Nucleus accumbens (tissue), 56 donors: ENCODE measurements around the gene CYTIP.
A peak's percentile ranks its signal among the peaks of the same experiment; 100 is the strongest.

Experiments used
- DNase-seq, 56 donors: peaks; one replicate each; lab custom pipeline; 2025; lab: John Stamatoyannopoulos, UW

The CYTIP gene

DNA sequence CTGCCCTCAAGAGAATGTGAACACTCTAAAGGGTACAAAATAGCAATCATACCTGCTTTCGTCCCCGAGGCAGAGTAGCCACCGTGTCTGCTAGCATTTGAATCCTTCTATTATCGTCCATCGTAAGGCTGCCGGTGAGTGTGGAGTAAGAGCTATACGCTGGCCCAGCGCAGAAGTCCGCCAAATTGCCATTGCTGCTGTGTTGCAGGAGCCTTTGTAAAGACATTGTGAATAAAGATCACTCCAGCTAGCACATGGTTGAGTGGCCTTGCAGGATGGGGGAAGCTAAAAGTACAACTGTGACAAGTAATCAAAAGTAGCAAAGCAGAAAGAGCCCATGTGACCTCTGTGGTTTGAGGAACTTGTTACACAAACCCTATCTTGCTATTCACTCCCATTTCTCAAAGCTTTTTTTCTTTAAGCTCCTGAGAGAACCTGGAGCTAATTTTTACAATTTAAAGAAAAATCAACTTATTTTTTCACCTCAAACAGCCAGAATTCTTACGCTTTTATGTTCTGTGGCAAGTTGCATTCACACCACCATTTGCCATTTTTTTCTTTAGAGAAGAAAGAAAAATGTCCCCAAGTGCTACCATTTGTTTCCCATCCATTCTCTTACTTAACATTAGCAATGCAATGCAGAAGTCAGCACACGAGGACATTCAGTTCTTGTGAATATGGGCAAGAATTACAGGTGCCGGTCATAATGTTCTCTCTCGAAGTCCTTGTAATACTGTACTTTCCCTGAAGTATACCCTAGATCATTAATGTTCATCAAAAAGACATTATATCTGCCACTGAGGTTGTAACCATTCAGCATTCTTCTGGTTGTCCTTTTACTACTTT lies at the start of gene CYTIP:
CYTIP (minus strand) TSS at position 295 of the 846 bp plus-strand sequence; CDS start at position 226, 69 bp downstream.
- peak in 5 of 56 donors; percentile 4 to 22 (median 10) for DNase-seq

DNA sequence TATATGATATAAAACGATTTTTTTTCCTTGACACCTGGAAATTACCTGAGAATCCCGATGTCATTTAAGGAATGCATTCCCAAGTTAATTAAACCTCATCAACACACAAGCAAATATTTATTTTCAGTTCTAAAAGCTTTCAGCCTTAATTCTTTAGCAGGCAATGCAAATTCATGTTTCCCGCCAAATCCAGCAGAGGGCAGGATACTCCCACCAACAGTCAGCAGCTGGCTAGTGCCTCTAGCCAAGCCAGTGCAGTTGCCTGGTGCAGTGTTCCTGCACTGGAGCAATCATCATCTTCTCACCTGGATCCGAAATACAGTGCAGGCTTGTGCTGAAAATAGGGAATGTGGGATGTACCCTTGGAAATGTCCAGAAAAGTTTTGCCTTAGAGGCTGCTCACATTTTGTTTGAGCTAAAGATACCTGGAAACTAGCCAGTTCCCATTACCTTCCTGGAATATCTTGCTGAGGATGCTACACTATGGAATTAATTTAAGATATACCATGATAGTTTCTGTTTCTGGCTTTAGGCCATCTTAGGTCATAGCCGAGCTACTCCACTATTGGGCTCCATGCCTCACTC lies 48.4 kb upstream of the CYTIP start:
- peak in 50 of 56 donors; percentile 2 to 79 (median 40) for DNase-seq

DNA sequence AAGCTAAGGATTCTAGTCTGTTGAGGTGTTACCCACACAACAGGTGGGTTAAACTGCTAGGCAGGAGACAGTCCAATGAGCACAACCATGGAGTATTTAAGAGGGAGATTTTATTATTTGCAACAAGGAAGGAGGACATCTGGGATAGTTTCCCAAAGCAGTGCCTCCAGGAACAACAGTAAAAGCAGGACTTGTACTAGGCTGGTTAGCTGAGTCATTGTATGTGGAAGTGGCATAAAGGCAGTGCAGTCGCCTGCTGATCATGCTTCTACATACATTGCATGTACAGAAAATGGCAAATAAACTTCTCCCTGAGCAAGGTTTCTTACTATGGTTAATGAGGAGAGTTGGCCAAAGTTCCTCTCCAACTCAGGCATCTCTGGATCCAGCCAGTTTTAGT lies 46.1 kb upstream of the CYTIP start:
- no peak for DNase-seq

GRCh38 chr2:157488877-157489276 lies 45.0 kb upstream of the CYTIP start:
- DNase-seq: no peak

DNA sequence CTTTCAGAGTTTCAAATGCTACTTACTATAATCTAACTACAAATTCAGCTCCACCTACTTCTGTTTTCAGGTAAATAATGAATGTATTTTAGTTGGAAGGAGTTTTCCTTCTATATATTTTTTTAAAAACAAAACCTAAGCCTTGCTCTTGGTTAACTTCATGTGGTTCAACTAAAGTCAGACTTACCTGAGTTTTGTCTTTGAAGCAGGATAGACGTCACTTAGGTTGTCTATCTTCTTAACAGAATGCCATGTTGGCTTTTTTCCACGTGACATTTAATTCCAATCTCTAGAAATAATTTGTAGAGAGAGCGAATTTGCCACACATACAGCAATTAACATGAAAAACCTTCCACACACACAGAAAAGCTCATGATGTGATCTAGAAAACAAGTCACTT lies 43.9 kb upstream of the CYTIP start:
- DNase-seq: no peak

GRCh38 chr2:157487271-157487610 lies 43.4 kb upstream of the CYTIP start:
- DNase-seq: no peak

DNA sequence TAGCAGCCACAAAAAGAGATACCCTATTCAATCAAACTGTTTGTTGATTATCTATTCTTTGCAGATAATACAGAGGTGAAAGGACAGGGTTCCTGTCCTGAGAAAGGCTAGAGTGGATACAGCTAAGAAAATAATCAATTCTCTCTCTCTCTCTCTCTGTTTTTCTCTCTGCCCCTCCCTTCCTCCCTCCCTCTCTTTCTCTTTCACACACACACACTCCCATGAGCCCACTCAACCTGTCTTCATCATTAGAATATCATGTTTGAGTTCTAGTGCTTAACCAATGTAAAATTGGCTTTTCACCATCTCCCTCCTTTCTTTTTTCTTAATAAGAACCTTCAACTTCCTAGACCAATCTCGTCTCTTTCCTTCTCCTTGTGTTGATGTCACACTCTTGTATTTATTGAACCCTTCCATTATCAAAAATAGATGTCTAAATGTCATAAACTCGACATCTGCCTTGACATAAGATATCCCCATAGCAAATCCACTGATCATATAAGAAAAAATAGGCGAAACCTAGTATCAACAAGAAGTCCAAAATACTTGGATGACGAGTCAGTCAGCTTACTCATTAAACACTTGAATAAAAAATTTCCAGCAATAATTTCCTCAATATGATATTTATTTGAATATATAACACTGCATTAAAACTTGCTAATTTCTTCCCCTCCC lies 42.8 kb upstream of the CYTIP start:
- no peak for DNase-seq

DNA sequence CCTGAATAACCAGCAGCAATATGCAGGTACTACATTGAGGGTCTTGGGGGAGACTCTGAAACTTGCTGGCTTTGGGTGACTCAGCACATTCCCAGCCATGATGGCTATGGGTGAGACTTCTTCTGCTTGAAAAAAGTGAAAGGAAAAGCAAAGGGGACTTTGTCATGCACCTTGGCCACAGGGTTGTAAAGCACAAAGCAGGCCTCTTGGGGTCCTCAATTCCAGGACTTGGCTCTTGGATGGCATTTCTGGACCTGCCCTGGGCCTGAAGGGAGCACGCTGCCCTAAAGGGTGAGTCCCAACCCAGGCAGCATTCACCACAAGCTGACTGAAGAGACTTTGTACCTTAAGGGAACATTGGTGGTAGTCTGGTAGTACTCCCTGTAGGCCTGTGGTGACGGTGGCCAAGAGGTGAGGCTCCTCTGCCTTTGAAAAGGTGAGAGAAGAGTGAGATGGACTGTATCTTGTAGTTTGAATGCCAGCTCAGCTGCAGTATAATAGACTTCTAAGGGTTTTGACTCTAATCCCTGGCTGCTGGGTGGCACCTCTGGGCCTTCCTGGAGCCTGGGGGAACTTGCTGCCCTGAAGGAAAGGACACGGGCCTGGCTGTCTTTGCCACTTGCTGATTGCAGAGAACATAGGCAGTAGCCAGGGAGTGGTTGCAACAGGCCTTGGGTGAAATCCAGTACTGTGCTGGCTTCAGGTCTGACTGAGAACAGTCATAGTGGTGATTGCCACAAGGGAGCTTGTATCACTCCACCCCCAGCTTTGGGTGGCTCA lies 36.5 kb upstream of the CYTIP start:
- peak in 1 of 56 donors; percentile 6 for DNase-seq

DNA sequence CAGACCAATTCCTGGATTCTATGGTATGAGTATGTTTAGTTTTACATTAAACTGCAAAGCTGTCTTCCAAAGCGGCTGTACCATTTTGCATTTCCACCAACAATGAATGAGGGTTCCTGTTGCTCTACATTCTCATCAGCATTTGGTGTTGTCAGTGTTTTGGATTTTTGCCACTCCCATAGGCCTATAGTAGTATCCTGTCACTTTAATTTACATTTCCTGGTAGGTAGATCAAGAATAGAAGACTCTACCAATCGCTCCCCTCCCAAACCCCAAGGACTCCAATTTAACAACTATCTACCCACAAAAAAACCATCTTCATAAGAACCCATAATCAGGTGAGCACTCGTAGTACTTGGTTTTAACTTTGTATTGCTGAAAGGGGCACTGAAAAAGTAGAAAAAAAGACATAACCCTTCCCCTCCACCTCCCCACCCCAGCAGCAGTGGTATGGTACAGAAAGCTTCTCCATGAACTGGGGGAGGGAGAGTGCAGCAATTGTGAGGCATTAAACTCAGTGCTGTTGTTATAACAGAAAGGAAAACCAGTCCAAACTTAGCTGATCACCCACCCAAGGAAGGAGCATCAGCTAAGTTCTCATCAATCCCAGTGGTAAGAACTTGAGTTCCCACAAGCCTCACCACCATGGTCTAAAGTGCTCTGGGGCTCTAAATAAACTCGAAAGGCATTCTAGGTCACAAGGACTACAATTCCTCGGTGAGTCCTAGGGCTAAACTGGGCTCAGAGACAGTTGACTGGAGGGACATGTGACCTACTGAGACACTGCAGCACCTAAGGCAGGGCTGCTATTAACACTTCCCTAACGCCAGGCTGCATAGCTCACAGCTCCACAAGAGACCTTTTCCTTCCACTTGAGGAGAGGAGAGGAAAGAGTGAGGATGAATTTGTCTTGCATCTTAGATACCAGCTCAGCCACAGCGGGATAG lies 35.5 kb upstream of the CYTIP start:
- no peak for DNase-seq

DNA sequence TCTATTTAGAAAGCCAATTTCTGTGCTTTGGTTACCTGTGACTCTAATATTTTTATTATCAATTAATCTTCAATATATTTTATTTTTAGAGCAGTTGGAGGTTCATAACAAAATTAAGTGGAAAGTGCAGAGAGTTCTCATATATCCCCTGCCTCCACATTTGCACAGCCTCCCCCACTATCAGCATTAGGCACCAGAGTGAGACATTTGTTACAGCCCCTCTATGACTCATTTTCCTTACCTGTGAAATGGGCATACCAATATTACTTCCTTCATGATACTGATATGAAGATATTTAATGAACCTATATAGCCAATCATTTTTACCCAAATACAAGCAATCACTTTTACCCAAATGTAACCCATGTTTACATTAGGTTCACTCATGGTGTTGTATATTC lies 34.0 kb upstream of the CYTIP start:
- no peak for DNase-seq

GRCh38 chr2:157476953-157477709 lies 33.2 kb upstream of the CYTIP start:
- no peak for DNase-seq

GRCh38 chr2:157475722-157476390 lies 32.0 kb upstream of the CYTIP start:
- no peak for DNase-seq

- no peak for DNase-seq
These were observed 29.7 kb upstream of the CYTIP start for GRCh38 chr2:157473581-157473980.

GRCh38 chr2:157471078-157471477 lies 27.2 kb upstream of the CYTIP start:
- no peak for DNase-seq

DNA sequence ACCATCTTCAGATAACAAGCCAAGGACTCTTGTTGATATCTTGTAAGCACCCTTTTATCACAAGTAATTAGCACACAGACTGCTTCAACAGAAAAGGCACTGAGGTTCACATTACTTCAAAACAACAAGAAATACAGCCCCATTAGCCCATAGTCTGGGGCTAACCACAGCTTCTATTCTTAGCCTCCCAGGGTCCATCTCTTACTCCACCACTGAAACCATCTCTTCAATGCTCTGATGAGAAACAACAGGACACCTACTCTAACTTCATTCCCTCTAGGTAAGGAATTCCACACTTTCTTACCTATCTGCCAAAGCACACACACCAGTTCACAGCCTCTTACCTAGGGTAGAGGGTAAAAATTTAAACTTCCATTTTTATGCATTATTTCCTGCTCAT lies 26.4 kb upstream of the CYTIP start:
- no peak for DNase-seq

DNA sequence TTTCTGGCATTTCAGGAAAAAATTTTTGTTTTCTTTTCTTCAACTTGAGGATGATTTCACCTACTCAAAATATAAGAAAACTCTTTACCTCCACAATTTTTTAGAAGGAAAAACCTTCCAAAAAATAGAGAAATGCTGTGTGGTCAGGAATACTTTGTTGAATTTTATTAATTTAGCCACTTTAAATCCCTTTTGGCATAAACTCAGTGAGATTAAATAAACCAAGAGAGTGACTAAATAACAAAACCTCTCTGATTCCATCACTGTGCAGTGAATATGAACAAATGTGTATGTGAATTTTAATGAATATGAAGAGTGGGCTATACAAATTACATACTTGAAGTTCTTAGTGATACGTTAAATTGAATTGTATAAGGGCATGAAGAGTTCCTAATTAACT lies 25.8 kb upstream of the CYTIP start:
- DNase-seq: no peak

GRCh38 chr2:157468931-157469708 lies 25.2 kb upstream of the CYTIP start:
- DNase-seq: no peak

DNA sequence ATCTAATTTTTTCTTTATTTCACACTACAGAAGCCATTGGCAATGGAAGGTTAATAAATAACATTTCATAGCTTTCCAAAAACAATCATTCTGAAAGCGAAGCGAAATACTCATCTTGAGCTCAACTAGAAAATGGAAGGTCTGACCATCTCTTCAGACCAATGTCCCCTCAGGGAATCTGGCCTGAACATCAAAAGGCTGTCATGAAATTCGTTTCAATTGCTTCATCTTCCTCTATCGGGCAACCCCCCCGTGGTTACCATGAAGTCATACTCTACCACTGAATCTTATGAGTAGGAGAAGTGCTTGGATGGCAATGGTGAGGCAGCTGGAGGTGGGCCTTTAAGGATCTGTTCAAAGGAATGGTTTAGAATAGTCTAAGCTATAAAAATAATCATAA lies 22.9 kb upstream of the CYTIP start:
- no peak for DNase-seq
